ENCODE measurements around the gene ARMC5.

- TF ChIP-seq CTCF (IDR thresholded peaks at IDR 0.05) (no peak), POLR2AphosphoS5 (IDR thresholded peaks at IDR 0.05) (no peak), POLR2A (IDR thresholded peaks at IDR 0.05) (no peak)
Observed at GRCh38 chr16:31489616-31490584, 30.6 kb downstream of the ARMC5 start.

Measured in stomach (tissue), 4 donors.